AG04450 (cell line): ENCODE results near the gene UBE2Q1. TPM values are rescaled to one million over a fixed set of nuclear protein-coding genes. Genes with fewer than 3 reads are reported as not detected.

Experiments used
- CTCF ChIA-PET: fragments of 300-600, 350-600 bp; formaldehyde crosslinking; extraction: SDS; loops from one replicate; lab custom pipeline; 2022; ENCODE audit warnings: antibody characterized with exemption, inconsistent platforms; lab: Charles Lee
- POLR2A ChIA-PET: fragments of 350-600 bp; formaldehyde crosslinking; extraction: SDS; loops from one replicate; lab custom pipeline; 2021; ENCODE audit warnings: antibody characterized with exemption, inconsistent platforms; lab: Yijun Ruan, JAX
- DNase-seq: peaks from one replicate; pipeline ENCODE4 v3.0.0-alpha.2; 2011; ENCODE audit warnings: low read depth, low spot score
- H3K27ac ChIP-seq: one replicate; pipeline ENCODE4 v1.5.1; 2012; ENCODE audit warnings: low read depth, low read length, control low read depth
- H3K27me3 ChIP-seq: one replicate; pipeline ENCODE4 v1.6.0; 2012; ENCODE audit warnings: low read length; ENCODE audit not compliant: control insufficient read depth, insufficient read depth
- H3K4me3 ChIP-seq: 2 replicates; pipeline ENCODE4 v1.5.1; 2011; ENCODE audit warnings: mild to moderate bottlenecking, low read depth, low read length, control low read depth
- H3K9me3 ChIP-seq: 2 replicates; pipeline ENCODE4 v1.5.1; 2012; ENCODE audit warnings: low read length; ENCODE audit not compliant: control insufficient read depth, insufficient read depth
- polyA plus RNA-seq: library from polyadenylated mRNA; depleted of rRNA; stranded (reverse); fragments of >200 nt; gene quantifications from 2 replicates; pipeline ENCODE4 v1.2.3, GENCODE V29; 2011
- TF ChIP-seq, protein P1 (sequence below): IDR thresholded peaks from 2 replicates; pipeline ENCODE4 v1.5.1; 2011; ENCODE audit warnings: low read depth, low read length, control low read depth, inconsistent platforms

The UBE2Q1 gene
- polyA plus RNA-seq, 1 experiment = 17.6 TPM

DNA sequence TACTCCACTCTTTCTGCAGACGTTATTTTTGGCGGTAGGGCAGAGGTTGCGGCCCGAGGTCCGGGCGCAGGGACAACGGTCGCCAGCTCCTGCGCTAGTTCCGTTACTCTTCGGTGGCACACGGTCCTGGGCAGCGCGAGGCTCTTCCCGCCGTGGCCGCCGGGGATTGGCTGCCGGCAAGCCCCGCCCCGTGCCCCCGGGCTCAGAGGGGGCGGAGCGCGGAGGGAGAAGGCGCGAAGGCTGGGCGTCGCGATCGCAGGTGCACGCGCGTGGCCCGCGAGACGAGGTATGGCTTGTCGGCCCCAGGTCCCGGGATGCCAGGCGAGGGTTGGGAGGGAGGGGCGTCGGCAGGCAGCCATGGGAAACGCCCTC, 55.7 kb downstream of the UBE2Q1 start:
- Histone ChIP-seq H3K27me3 (peaks cover 70% of the 10 kb centered on the region), H3K9me3 (peaks cover 13% of the 10 kb centered on the region), H3K4me3 (no peak overlapping the region), H3K27ac (no peak overlapping the region)
- DNase-seq = no peak
- CTCF ChIA-PET = no interaction called here
- TF ChIP-seq, protein P1, sequence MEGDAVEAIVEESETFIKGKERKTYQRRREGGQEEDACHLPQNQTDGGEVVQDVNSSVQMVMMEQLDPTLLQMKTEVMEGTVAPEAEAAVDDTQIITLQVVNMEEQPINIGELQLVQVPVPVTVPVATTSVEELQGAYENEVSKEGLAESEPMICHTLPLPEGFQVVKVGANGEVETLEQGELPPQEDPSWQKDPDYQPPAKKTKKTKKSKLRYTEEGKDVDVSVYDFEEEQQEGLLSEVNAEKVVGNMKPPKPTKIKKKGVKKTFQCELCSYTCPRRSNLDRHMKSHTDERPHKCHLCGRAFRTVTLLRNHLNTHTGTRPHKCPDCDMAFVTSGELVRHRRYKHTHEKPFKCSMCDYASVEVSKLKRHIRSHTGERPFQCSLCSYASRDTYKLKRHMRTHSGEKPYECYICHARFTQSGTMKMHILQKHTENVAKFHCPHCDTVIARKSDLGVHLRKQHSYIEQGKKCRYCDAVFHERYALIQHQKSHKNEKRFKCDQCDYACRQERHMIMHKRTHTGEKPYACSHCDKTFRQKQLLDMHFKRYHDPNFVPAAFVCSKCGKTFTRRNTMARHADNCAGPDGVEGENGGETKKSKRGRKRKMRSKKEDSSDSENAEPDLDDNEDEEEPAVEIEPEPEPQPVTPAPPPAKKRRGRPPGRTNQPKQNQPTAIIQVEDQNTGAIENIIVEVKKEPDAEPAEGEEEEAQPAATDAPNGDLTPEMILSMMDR = no peak
- POLR2A ChIA-PET = no interaction called here

DNA sequence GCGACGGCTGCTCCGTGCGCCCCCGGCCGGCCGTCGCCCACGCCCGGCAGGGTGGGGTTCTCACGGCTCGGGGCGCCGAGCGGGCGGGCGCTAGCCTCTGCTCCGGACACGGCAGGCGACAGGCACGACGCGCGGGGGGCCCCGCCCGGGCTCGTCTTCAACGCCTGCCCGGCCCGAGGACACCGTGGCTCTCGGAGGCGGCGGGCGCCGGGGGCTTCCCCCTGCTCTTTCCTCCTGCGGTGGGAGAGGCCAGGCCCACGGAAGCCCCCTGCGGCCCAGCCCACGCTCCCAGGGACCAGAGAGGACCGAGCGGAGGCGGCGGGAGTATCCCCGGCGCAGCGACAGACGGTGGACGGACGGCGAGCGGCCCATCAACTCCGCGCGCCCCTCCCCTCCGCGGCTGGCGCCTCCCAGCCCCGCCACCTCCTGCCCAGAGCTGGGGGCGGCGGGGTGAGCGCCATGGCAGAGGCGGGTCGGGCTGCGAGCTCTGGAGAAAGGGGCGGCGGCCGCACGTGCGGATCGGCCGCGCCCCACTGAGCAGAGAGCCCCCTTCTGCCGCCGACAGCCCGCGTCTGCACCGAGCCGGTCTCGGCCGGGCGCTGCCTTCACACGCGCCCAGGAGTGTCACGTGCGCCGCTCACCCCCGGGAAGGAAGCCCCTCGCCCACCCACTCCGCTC, 56.3 kb downstream of the UBE2Q1 start, which contains the start of the genes SHE and TDRD10:
TSS of gene SHE (minus strand) at position 347 of the 678 bp plus-strand sequence. CDS start 386 bp downstream, outside the sequence.
TSS of gene TDRD10 (plus strand) at position 154 of the 678 bp plus-strand sequence. CDS start 4,685 bp downstream, outside the sequence.
- peaks cover 65% of the 10 kb centered on the region for H3K27me3 ChIP-seq
- H3K9me3 ChIP-seq = peaks cover 13% of the 10 kb centered on the region
- H3K27ac ChIP-seq = no peak within 1 kb of the TSS
- POLR2A ChIA-PET = interaction anchor here (0.6 kb wide), 1 partner anchor 1579 kb away, joined by 7 read pairs; no protein-coding TSS in a partner anchor
- TF ChIP-seq, protein P1 = no peak
- no peak for DNase-seq
- CTCF ChIA-PET = no interaction called here
- H3K4me3 ChIP-seq = no peak within 1 kb of the TSS

DNA sequence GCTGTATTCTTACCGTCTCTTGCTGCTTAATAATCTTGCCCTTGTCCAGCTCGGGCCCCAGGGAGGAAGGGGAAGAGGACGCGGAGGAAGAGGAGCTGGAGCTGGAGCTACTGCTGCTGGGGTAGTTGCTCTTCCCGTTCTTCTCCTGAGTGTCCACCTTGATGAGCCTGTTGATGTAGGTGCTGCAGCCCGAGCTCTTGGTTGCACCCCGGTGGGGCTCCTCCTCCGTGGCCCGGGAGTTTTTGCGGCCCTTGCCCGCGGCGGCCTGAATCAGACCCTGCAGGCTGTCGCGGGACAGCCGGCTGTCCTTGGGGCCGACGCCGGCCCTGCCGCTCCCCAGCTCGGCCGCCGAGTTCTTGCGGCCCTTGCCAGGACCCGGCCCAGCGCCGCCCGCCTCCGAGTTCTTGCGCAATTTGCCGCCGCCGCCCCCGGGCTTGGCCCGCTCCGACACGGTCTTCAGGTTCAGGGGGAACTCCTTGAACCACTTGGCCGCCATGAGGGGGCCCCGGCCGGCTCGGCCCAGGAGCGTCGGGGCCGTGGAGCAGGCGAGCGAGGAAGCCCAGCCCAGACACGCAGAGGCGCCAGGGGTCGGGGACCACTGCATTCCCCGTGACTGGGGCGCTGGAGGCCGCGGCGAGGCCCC, 56.9 kb downstream of the UBE2Q1 start:
- ChIA-PET POLR2A (interaction anchor here (0.6 kb wide), 1 partner anchor 1580 kb away, joined by 7 read pairs; no protein-coding TSS in a partner anchor), CTCF (no interaction called here)
- no peak overlapping the region for H3K27ac ChIP-seq
- DNase-seq = no peak
- H3K9me3 ChIP-seq = peaks cover 13% of the 10 kb centered on the region
- TF ChIP-seq, protein P1 = no peak
- H3K4me3 ChIP-seq = no peak overlapping the region
- peaks cover 71% of the 10 kb centered on the region for H3K27me3 ChIP-seq

DNA sequence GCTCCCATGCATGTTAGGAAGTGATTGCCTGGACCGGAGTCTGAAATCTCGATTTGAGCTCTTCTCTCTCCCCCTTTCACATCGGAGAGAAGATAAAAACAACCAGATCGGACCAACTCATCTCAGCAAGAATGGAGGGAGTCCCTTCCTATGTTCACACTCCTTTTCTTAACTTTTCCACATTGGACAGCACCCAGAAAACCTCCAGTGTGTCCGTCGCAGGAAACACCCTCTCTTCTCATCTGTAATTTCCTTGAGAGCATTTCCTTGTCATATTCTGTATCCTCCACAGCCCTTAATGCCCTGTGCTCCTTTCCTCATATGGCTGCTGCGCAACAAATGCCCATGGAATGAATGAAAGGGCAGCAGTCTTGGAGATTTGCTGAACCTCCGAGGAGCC, 57.9 kb downstream of the UBE2Q1 start:
- TF ChIP-seq, protein P1 = no peak
- Histone ChIP-seq H3K4me3 (no peak overlapping the region), H3K9me3 (peaks cover 9% of the 10 kb centered on the region), H3K27me3 (peaks cover 73% of the 10 kb centered on the region), H3K27ac (no peak overlapping the region)
- no peak for DNase-seq
- CTCF ChIA-PET = no interaction called here
- POLR2A ChIA-PET = no interaction called here

DNA sequence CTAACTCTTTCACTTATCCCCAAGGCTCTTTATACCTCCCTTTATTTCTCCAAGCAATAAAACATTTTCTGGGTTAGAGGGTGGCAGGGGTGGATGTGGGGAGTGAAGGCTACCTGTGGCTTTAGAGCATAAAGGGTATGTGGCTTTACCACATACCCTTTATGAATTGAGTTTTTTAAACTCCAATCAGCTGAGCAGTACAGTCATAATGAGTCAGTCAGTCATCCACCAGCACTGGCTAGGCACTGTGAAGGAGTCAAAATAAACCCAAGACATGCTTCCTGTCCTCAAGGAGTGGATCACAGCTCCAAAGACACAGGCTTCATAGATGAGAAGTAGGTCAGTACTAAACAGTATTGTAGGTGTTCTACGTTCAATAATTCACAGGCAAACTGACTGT, 59.0 kb downstream of the UBE2Q1 start:
- Histone ChIP-seq H3K9me3 (peaks cover 9% of the 10 kb centered on the region), H3K27me3 (peaks cover 73% of the 10 kb centered on the region), H3K4me3 (no peak overlapping the region), H3K27ac (no peak overlapping the region)
- DNase-seq = no peak
- TF ChIP-seq, protein P1 = no peak
- ChIA-PET CTCF (no interaction called here), POLR2A (no interaction called here)
